Endothelial cell (in vitro differentiated cells): ENCODE results near the gene AKAP8L. TPM values are rescaled to one million over a fixed set of nuclear protein-coding genes. Genes with fewer than 3 reads are reported as not detected.

Experiments
- DNase-seq: peaks from one replicate; pipeline ENCODE4 v3.0.0; 2021; ENCODE audit warnings: low spot score
- H3K27ac Mint-ChIP-seq: one replicate; pipeline ENCODE4 v1.8.0; 2021; ENCODE audit warnings: mixed read lengths, inconsistent platforms; ENCODE audit not compliant: unreplicated experiment
- H3K27me3 Mint-ChIP-seq: one replicate; pipeline ENCODE4 v1.8.0; 2021; ENCODE audit warnings: mild to moderate bottlenecking, moderate library complexity, mixed read lengths, inconsistent platforms; ENCODE audit not compliant: unreplicated experiment
- H3K36me3 Mint-ChIP-seq: one replicate; pipeline ENCODE4 v1.8.0; 2021; ENCODE audit warnings: mild to moderate bottlenecking, low read depth, mixed read lengths, inconsistent platforms; ENCODE audit not compliant: unreplicated experiment
- H3K4me1 Mint-ChIP-seq: one replicate; pipeline ENCODE4 v1.8.0; 2021; ENCODE audit warnings: mild to moderate bottlenecking, mixed read lengths, inconsistent platforms; ENCODE audit not compliant: unreplicated experiment
- H3K4me3 Mint-ChIP-seq: one replicate; pipeline ENCODE4 v1.8.0; 2021; ENCODE audit warnings: mild to moderate bottlenecking, mixed read lengths, inconsistent platforms; ENCODE audit not compliant: unreplicated experiment
- H3K9me3 Mint-ChIP-seq: one replicate; pipeline ENCODE4 v1.8.0; 2021; ENCODE audit warnings: mixed read lengths, inconsistent platforms; ENCODE audit not compliant: unreplicated experiment
- CTCF ChIP-seq: fragments of 200-600 bp; sonication (generic); IDR thresholded peaks from one replicate; pipeline ENCODE4 v1.5.0; 2021; ENCODE audit warnings: antibody characterized with exemption; ENCODE audit not compliant: unreplicated experiment
- total RNA-seq: library from RNA; stranded (reverse); fragmentation: NEBNext Ultra II Directional; extraction: Animal tissue kit (Norgen Biotek cat#: 25700); gene quantifications from one replicate; pipeline ENCODE4 v1.2.1, GENCODE V29; 2021; ENCODE audit not compliant: unreplicated experiment

Gene AKAP8L
- total RNA-seq, 1 donor from 2014 or later = 160 TPM

GRCh38 chr19:15400521-15401396, 18.0 kb downstream of the AKAP8L start:
- Mint-ChIP-seq H3K4me1 (peaks cover 2% of the 10 kb centered on the region), H3K27me3 (peaks cover 13% of the 10 kb centered on the region), H3K36me3 (peaks cover 50% of the 10 kb centered on the region), H3K4me3 (no peak overlapping the region), H3K9me3 (no peaks in the 10 kb centered on the region), H3K27ac (no peak overlapping the region)
- DNase-seq = no peak
- no peak for TF ChIP-seq CTCF

- no peak for TF ChIP-seq CTCF
- H3K4me3 Mint-ChIP-seq = no peak overlapping the region
- no peaks in the 10 kb centered on the region for H3K9me3 Mint-ChIP-seq
- H3K27me3 Mint-ChIP-seq = peaks cover 14% of the 10 kb centered on the region
- no peak overlapping the region for H3K27ac Mint-ChIP-seq
- peaks cover 46% of the 10 kb centered on the region for H3K36me3 Mint-ChIP-seq
- H3K4me1 Mint-ChIP-seq = no peaks in the 10 kb centered on the region
- no peak for DNase-seq
Measured at GRCh38 chr19:15399635-15400034, 19.2 kb downstream of the AKAP8L start.

- peaks cover 12% of the 10 kb centered on the region for H3K27me3 Mint-ChIP-seq
- no peak for DNase-seq
- H3K36me3 Mint-ChIP-seq = peaks cover 44% of the 10 kb centered on the region
- no peak overlapping the region for H3K4me3 Mint-ChIP-seq
- no peaks in the 10 kb centered on the region for H3K4me1 Mint-ChIP-seq
- no peak for TF ChIP-seq CTCF
- no peak overlapping the region for H3K27ac Mint-ChIP-seq
- H3K9me3 Mint-ChIP-seq = no peaks in the 10 kb centered on the region
Measured at GRCh38 chr19:15399234-15399515, 19.6 kb downstream of the AKAP8L start.

- Mint-ChIP-seq H3K36me3 (peaks cover 44% of the 10 kb centered on the region), H3K9me3 (no peaks in the 10 kb centered on the region), H3K27me3 (peaks cover 12% of the 10 kb centered on the region), H3K4me3 (no peak overlapping the region), H3K27ac (no peak overlapping the region), H3K4me1 (no peaks in the 10 kb centered on the region)
- no peak for TF ChIP-seq CTCF
- DNase-seq = no peak
Measured at GRCh38 chr19:15398501-15399233, 20.1 kb downstream of the AKAP8L start.

- no peak overlapping the region for H3K27ac Mint-ChIP-seq
- H3K4me3 Mint-ChIP-seq = peak overlapping the region; percentile 77
- peaks cover 12% of the 10 kb centered on the region for H3K27me3 Mint-ChIP-seq
- no peaks in the 10 kb centered on the region for H3K4me1 Mint-ChIP-seq
- no peaks in the 10 kb centered on the region for H3K9me3 Mint-ChIP-seq
- TF ChIP-seq CTCF = no peak
- DNase-seq = no peak
- H3K36me3 Mint-ChIP-seq = peaks cover 46% of the 10 kb centered on the region
Measured at GRCh38 chr19:15397782-15398181, 21.0 kb downstream of the AKAP8L start.
